Colonic mucosa (tissue), 4 donors: ENCODE results near the gene DCK. TPM values are rescaled to one million over a fixed set of nuclear protein-coding genes. Genes with fewer than 3 reads are reported as not detected.
"Not testable (repeated sequence)": the region's sequence is repeated elsewhere in the genome, so short reads cannot be mapped to it uniquely, and the experiment has no call there.

ENCODE experiments used
- DNase-seq: peaks from one replicate; pipeline ENCODE4 v3.0.0-alpha.2; 2020
- H3K27ac ChIP-seq: fragments of 200-600 bp; one replicate; pipeline ENCODE4 v1.8.0; 2021
- H3K27me3 ChIP-seq: fragments of 200-600 bp; one replicate; pipeline ENCODE4 v1.8.0; 2021
- H3K36me3 ChIP-seq: fragments of 200-600 bp; one replicate; pipeline ENCODE4 v1.8.0; 2021
- H3K4me1 ChIP-seq: fragments of 200-600 bp; one replicate; pipeline ENCODE4 v1.8.0; 2021; ENCODE audit warnings: mild to moderate bottlenecking
- H3K4me3 ChIP-seq: fragments of 200-600 bp; one replicate; pipeline ENCODE4 v1.8.0; 2021
- H3K9ac ChIP-seq, 2 donors: one replicate each; pipeline ENCODE4 v1.7.0; 2013; ENCODE audit warnings: control low read depth in 2 of 2, low read depth in 2 of 2, low read length in 2 of 2
- H3K9me3 ChIP-seq: fragments of 200-600 bp; one replicate; pipeline ENCODE4 v1.8.0; 2021
- intact Hi-C: fragments of 100-400 bp; cut with DNase I; formaldehyde crosslinking; loops from one replicate; pipeline ENCODE4 v1.14.1; 2022
- total RNA-seq, 2 donors: library from RNA; stranded (reverse); fragmentation: NEBNext Ultra II Directional in 1 of 2; extraction: Animal tissue kit (Norgen Biotek cat#: 25700) in 1 of 2; gene quantifications; one replicate each; pipeline ENCODE4 v1.2.1, GENCODE V29; 2021
- TF ChIP-seq, protein P1 (sequence below): fragments of 200-600 bp; IDR thresholded peaks from one replicate; pipeline ENCODE4 v1.8.0; 2022; ENCODE audit warnings: antibody characterized with exemption, mild to moderate bottlenecking
- donor health status: healthy.
- donor health status: DM: no; HTN: no; CAD: no.
- donor health status: DM: no; HTN: no; CAD: no.

The DCK gene
- total RNA-seq, 2 donors from 2014 or later, result 15.0 to 19.1 TPM

GRCh38 chr4:70997546-70997945, 4.1 kb downstream of the DCK start:
- Histone ChIP-seq H3K36me3 (no peaks in the 10 kb centered on the region), H3K9ac (no peak overlapping the region), H3K27me3 (no peaks in the 10 kb centered on the region), H3K27ac (no peak overlapping the region), H3K4me3 (no peak overlapping the region), H3K9me3 (no peaks in the 10 kb centered on the region), H3K4me1 (no peaks in the 10 kb centered on the region)
- DNase-seq, result no peak
- intact Hi-C loops, result loop anchor here (10.0 kb wide), 1 partner anchor 93 kb away; the partner anchor contains the start of gene MOB1B
- TF ChIP-seq, protein P1, sequence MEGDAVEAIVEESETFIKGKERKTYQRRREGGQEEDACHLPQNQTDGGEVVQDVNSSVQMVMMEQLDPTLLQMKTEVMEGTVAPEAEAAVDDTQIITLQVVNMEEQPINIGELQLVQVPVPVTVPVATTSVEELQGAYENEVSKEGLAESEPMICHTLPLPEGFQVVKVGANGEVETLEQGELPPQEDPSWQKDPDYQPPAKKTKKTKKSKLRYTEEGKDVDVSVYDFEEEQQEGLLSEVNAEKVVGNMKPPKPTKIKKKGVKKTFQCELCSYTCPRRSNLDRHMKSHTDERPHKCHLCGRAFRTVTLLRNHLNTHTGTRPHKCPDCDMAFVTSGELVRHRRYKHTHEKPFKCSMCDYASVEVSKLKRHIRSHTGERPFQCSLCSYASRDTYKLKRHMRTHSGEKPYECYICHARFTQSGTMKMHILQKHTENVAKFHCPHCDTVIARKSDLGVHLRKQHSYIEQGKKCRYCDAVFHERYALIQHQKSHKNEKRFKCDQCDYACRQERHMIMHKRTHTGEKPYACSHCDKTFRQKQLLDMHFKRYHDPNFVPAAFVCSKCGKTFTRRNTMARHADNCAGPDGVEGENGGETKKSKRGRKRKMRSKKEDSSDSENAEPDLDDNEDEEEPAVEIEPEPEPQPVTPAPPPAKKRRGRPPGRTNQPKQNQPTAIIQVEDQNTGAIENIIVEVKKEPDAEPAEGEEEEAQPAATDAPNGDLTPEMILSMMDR, result no peak

- not testable (repeated sequence) for H3K27me3 ChIP-seq, H3K9ac ChIP-seq, H3K27ac ChIP-seq, H3K4me3 ChIP-seq, H3K9me3 ChIP-seq, H3K36me3 ChIP-seq, DNase-seq, H3K4me1 ChIP-seq
- intact Hi-C loops, result loop anchor here (10.0 kb wide), 1 partner anchor 95 kb away; the partner anchor contains the start of gene MOB1B
Measured at GRCh38 chr4:70999639-71000038, 6.2 kb downstream of the DCK start.

DNA sequence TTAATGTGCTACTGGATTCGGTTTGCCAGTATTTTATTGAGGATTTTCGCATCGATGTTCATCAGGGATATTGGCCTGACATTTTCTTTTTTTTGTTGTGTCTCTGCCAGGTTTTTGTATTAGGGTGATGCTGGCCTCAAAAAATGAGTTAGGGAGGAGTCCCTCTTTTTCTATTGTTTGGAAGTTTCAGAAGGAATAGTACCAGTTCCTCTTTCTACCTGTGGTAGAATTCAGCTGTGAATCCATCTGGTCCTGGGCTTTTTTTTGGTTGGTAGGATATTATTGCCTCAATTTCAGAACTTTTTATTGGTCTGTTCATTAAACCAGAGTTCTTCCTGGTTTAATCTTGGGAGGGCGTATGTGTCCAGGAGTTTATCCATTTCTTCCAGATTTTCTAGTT, 7.9 kb downstream of the DCK start:
- H3K4me1 ChIP-seq, H3K4me3 ChIP-seq, H3K9me3 ChIP-seq, H3K9ac ChIP-seq, intact Hi-C loops, H3K36me3 ChIP-seq, DNase-seq, H3K27ac ChIP-seq, H3K27me3 ChIP-seq: not testable (repeated sequence)

DNA sequence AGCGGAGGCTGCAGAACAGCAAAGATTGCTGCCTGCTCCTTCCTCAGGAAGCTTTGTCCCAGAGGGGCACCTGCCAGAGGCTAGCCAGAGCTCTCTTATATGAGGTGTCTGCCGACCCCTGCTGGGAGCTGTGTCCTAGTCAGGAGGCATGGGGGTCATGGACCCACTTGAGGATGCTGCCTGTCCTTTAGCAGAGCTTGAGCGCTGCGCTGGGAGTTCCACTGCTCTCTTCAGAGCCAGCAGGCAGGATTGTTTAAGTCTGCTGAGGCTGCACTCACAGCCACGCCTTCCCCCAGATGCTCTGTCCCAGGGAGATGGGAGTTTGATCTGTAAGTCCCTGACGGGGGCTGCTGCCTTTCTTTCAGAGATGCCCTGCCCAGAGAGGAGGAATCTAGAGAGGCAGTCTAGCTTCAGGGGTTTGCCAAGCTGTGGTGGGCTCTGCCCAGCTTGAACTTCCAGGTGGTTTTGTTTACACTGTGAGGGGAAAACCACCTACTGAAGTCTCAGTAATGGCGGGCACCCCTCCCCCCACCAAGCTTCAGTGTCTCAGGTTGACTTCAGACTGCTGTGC, 10.9 kb downstream of the DCK start:
- Histone ChIP-seq H3K9me3 (no peaks in the 10 kb centered on the region), H3K36me3 (no peaks in the 10 kb centered on the region), H3K4me3 (no peak overlapping the region), H3K4me1 (no peaks in the 10 kb centered on the region), H3K27me3 (no peaks in the 10 kb centered on the region), H3K9ac (no peak overlapping the region), H3K27ac (no peak overlapping the region)
- TF ChIP-seq, protein P1, result no peak
- DNase-seq, result no peak
- intact Hi-C loops, result no loop called here

- H3K4me1 ChIP-seq, DNase-seq, H3K36me3 ChIP-seq, H3K4me3 ChIP-seq, H3K9ac ChIP-seq, H3K27ac ChIP-seq, H3K27me3 ChIP-seq, H3K9me3 ChIP-seq: not testable (repeated sequence)
- intact Hi-C loops, result loop anchor here (5.0 kb wide), 1 partner anchor 353 kb away; no protein-coding TSS in a partner anchor
Measured at GRCh38 chr4:71005025-71005424, 11.6 kb downstream of the DCK start.

- intact Hi-C loops, result loop anchor here (5.0 kb wide), 1 partner anchor 354 kb away; no protein-coding TSS in a partner anchor
- Histone ChIP-seq H3K27me3 (no peaks in the 10 kb centered on the region), H3K9me3 (no peaks in the 10 kb centered on the region), H3K36me3 (no peaks in the 10 kb centered on the region), H3K9ac (no peak overlapping the region), H3K27ac (no peak overlapping the region), H3K4me3 (no peak overlapping the region), H3K4me1 (no peaks in the 10 kb centered on the region)
- no peak for DNase-seq
- TF ChIP-seq, protein P1, result no peak
Measured at GRCh38 chr4:71006203-71006907, 12.9 kb downstream of the DCK start.

DNA sequence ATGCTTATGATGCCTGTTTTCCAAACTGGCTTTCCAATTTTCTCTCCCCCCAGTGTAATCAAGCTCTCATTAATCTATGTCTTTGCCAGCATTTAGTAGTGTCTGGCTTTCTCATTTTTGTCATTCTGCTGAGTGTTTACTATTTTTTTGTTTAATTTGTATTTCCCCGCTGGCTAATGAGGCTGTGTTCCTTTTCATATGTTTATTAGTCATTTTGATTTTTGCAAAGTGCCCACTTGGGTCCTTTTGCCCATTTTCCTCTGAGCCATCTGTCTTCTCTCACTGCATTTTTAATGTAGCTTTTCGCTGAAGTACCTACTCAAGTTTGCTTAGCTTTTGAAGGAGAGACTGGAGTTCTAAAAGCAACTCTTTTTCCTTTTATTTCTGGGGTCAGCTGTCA, 14.7 kb downstream of the DCK start:
- DNase-seq, result no peak
- intact Hi-C loops, result loop anchor here (5.0 kb wide), 1 partner anchor 356 kb away; no protein-coding TSS in a partner anchor

More for the DNA sequence above, 14.7 kb downstream of the DCK start:
- no peak overlapping the region for H3K9ac ChIP-seq
- no peaks in the 10 kb centered on the region for H3K4me1 ChIP-seq
- no peaks in the 10 kb centered on the region for H3K9me3 ChIP-seq
- no peak overlapping the region for H3K4me3 ChIP-seq
- H3K27ac ChIP-seq, result no peak overlapping the region
- H3K36me3 ChIP-seq, result no peaks in the 10 kb centered on the region
- no peaks in the 10 kb centered on the region for H3K27me3 ChIP-seq
- TF ChIP-seq, protein P1, result no peak
